ENCODE data around the gene SLC9A1.

GRCh38 chr1:27049607-27050006 is 105.3 kb downstream of the SLC9A1 start:
- no peak for TF ChIP-seq CTCF (conservative IDR thresholded peaks at IDR 0.05; ENCODE audit: low read depth, low read length)
- no peak for TF ChIP-seq EZH2 (IDR thresholded peaks at IDR 0.05; ENCODE audit: low read length, unreplicated experiment)

All from PC-3 (cell line).